Skeletal muscle cell (primary cell): ENCODE data around the gene NUDT3.
"Not testable (repeated sequence)": the region's sequence is repeated elsewhere in the genome, so short reads cannot be mapped to it uniquely, and the experiment has no call there.

Source experiments
- DNase-seq: peaks from one replicate; pipeline ENCODE4 v3.0.0-alpha.2; 2010; ENCODE audit warnings: low read depth
- H3K4me3 ChIP-seq: 2 replicates; pipeline ENCODE4 v1.5.1; 2011; ENCODE audit warnings: low read depth, mild to moderate bottlenecking, control low read depth, low read length, moderate library complexity

NUDT3 gene

DNA sequence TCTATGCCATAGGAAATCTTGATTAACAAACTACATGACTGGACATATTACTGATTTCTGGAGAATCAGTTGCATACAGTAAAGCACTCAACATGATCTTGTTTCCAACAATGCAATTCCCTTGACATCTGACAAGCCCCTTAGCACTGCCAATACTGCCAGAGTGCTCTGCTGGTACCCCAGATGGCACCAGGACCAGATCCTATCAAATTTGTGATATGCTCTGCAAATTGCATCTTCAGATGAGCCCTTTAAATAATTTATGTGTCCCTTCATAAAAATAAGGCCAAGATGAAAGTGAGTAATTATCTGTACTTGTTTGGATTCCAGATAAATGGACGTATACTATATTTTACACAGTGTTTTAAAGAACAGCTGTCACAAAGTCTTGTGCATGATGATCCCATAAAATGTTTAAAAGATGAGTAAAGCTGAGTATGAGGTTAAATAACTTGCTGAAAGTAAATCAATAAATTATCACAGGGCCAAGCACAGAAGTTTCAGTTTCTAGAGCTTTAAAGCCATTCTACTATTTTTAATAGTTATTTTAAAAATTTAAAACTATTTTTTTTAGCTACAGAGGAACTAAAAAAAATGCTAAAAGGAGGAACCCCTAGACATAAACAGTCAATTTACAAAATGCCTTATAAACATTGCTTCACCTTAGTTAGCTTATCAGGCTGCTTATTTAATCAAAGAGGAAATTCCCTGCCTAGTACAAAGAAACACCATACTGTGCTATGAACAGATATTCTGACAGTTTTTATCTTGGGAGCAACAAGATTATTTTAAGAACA, 42.1 kb downstream of the NUDT3 start:
- H3K4me3 ChIP-seq, result no peak overlapping the region
- DNase-seq, result no peak

DNA sequence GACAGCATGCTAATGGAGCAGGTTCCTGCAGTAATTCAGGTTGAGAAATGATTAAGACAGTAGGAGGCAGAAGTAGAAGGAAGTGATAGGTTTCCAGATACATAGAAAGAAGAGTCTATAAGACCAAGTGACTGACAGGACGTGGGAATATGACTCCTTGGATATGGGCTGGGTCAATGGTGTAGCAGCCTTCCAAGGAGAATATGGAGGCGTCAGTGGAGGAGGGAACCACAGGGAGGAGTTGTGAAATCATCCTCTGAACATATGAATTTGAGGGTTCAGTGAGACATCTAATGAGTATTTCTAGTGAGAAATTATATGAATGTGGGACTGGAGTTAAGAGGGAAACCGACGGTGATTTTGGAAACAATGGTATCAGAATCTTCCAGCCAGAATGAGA, 43.3 kb downstream of the NUDT3 start:
- no peak for DNase-seq
- no peak overlapping the region for H3K4me3 ChIP-seq

DNA sequence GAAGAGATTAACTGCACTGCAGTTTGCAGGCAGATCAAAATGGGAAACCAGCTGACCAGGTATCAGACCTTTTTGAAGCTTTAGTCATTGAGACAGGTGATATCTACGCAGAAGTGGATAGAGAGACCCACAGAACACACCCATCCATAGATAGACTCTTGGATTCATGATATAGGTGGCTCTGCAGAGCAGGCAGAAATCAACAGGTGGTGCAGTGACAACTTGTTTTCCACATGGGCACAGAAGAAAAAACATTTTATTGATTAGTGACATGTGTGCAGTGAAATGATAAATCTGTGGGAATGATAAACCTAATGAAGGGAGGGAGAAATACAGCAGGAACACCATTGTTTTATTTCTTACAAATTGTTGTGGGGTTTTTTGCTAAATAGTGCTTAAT, 45.2 kb downstream of the NUDT3 start:
- H3K4me3 ChIP-seq, result no peak overlapping the region
- no peak for DNase-seq

DNA sequence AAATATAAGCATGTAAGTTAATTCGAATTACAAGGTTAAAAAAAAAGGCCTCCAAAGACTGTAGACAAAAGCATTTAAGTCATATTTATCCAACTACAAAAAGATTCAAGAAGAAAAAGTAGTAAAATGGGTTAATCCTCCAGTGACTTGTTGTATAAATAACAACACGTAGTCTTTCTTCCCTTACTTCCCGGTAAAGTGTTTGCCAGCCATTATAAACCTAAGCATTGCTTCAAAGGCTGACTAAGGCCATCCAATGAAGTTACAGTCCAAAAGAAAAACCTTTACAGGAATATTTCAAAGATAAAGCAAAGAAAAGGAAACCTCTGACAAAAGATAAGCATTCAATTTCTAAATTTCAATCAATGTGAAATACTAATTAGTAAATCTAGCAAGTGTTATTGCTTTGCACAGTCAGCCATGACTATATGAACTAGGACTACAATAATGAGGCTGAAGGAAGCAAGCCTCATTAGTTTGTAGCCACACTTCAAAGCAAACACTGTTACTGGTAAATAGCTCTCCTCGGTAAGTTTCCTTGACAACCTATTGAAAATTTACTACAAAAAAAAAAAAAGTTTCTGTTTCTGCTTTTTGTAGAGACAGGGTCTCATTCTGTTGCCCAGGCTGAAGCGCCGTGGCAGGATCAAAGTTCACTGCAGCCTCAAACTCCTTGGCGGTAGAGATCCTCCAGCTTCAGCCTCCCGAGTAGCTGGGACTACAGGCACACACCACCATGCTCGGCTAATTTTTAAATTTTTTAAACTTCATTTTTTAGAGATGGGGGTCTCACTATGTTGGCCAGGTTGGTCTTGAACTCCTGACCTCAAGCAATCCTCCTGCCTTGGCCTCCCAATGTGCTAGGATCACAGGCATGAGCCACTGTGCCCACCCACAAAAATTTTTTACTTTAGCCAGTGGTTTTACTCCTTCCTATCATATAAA, 46.0 kb downstream of the NUDT3 start:
- DNase-seq, result no peak
- no peak overlapping the region for H3K4me3 ChIP-seq

DNA sequence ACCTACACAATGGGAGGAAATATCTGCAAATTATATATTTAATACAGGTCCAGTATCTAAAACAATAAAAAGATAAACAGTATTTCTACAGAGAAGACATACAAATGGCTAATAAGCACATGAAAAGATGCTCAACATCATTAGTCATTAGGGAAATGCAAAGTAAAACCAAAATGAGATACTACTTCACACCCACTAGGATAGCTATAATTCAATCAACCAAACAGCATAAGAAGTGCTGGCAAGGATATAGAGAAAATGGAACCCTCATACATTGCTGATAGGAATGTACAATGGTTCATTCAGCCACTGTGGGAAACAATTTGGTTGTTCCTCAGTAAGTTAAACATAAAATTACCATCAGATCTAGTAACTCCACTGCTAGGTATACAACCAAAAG, 48.7 kb downstream of the NUDT3 start:
- DNase-seq, result no peak
- H3K4me3 ChIP-seq, result no peak overlapping the region

DNA sequence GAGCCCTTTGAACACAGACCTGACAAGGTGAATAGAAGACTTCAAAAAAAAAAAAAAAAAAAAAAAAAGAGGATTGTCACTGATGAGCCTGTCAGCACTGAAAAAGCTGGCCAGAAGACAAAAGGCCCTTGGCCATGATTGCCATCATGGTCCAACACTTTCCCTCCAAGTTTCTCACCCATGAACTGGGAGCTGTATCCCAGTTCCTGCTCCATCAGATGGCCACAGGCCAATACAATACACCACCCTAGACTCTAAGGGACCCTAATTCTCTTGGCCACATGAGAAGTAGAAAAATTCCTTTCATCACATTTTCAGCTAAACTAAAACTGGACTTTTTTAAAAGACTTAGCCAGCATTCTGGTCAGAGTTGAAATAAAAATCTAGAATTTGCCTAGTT, 50.2 kb downstream of the NUDT3 start:
- DNase-seq, result no peak
- no peak overlapping the region for H3K4me3 ChIP-seq

DNA sequence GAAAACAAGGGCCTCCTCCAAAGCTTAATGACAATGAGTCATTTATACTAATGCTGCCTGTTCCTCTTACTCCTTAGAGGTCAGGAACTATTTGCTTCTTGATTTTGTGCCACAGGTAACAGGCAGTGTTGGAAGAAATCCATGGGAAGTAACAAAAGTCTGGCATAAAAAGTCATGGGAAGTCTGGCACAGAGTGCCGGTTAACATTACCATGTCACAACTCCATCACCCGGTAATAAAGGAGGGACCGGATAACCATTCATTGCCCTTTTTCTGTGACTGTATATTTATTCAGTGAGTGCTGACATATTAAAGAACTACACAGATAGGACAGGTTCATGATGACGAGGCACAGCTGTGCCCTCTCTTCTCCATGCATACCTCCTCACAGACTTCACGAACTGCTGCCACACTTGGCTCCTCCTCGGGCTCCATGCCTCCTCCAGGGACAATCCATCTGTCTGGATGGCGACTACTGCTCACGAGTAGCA, 50.9 kb downstream of the NUDT3 start:
- no peak for DNase-seq
- no peak overlapping the region for H3K4me3 ChIP-seq

DNA sequence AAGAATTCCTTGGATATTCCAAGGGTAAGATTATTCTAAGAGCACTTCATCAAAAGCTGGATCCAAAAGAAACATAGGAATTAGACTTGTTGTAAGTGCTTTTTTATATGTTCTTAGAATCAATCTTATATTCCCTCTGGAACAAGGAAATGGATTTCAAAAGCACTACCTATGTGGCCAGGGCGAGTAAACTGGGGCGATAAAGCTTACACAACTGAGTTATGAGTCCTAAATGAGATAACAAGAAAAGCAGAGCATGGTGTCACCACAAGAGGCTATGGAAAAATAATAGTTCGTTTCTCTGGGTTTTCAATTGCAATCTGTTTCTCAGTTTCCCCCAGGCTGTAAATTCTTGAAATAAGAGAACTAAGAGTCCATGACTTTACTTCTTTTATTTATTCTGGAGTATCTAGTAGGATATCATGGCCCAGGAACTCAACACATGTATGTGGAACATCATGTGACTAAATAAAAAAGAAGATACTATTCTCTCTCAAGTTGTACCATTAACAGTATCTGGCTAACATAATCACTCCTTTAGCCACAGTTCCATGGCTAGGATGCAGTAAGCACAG, 51.5 kb downstream of the NUDT3 start:
- DNase-seq, result no peak
- H3K4me3 ChIP-seq, result no peak overlapping the region

DNA sequence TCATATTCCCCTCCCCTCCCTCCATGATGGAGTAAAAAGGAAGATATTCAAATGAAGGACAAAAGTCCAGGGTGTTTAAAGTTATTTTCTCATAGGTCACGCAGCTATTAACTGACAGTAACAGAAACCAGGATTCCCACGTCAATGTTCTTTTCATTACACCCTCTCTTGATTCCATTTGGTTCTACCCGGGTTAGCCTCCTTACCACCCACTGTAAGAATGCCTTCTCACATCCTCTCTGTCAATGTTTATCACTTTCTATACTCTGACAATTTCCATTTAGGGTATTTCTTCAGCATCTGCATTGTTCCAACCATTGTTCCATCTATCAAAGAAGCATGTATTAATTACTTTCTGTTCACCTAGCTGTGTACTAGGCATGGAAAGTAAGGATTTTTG, 52.1 kb downstream of the NUDT3 start:
- no peak for DNase-seq
- no peak overlapping the region for H3K4me3 ChIP-seq

DNA sequence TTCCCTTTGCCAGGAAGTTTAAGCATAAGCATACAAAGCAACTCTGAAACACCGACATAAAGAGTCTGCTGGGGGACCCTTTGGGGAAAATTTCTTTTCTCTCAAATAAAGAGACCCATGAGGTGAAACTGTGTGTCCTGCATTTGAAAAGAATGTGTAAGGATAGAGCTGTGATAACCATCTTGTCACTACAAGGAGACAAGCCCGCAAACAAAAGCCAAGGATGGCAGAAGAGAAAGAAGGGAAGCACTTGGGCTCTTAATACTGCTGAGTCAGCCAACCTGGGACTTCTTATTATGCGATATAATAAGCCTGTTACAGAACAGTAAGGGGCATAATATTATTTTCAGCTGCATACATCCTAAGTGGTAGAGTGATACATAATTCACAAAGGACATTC, 52.5 kb downstream of the NUDT3 start:
- no peak overlapping the region for H3K4me3 ChIP-seq
- no peak for DNase-seq

DNA sequence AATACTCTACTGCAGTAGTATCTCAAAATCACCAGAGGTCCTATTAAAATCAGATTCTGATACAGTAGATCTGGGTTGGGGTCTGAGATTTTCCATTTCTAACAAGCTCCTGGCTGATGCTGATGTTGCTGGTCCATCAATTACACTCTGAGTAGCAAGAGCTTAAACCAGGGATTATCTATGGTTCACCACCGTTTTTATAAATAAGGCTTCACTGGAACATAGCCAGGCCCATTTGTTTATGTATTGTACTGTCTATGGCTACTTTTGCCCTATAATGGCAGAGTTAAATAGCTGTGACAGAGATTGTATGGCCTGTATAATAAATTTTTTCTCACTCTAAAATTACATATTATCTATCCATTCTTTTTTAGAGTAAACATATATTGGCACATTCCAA, 53.0 kb downstream of the NUDT3 start:
- DNase-seq, result no peak

DNA sequence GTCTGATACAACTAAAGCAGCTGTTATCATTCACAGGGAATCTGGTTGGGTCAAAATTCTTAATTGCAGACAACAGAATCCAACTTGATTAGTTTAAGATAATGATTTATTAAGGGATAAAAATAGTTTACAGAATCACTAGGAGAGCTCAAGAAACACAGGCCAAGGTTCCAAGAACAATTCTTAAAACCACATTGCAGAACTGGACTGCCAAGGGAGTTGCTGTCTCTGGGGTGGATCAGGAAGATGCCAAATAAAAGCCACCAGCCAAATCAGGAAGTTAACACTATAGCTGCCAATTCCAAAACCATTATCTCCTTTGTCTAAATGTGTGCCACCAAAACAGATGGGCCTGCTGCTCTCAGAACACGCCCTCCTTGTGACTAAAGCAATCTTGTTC, 53.7 kb downstream of the NUDT3 start:
- no peak for DNase-seq
- H3K4me3 ChIP-seq, result no peak overlapping the region

More for the DNA sequence above, 53.0 kb downstream of the NUDT3 start:
- no peak overlapping the region for H3K4me3 ChIP-seq

DNA sequence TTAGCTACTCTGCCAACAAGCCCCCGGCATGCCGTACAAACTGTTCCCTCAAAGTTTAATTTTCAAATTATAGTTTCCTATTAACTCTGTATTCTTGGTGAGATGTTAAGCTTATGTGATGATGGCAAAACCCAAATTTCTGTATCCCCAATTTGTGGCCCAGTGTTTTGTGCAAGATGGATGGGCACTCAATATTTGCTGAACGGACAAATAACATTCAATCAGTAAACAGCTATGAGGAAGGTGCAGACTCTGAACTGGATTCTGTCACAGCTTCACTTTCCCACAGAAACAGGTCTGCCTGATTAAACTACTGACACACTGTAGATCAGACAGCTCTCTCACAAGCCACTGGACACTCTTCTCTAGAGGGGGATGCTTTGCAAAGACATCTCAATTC, 54.1 kb downstream of the NUDT3 start:
- H3K4me3 ChIP-seq, result no peak overlapping the region
- no peak for DNase-seq

DNA sequence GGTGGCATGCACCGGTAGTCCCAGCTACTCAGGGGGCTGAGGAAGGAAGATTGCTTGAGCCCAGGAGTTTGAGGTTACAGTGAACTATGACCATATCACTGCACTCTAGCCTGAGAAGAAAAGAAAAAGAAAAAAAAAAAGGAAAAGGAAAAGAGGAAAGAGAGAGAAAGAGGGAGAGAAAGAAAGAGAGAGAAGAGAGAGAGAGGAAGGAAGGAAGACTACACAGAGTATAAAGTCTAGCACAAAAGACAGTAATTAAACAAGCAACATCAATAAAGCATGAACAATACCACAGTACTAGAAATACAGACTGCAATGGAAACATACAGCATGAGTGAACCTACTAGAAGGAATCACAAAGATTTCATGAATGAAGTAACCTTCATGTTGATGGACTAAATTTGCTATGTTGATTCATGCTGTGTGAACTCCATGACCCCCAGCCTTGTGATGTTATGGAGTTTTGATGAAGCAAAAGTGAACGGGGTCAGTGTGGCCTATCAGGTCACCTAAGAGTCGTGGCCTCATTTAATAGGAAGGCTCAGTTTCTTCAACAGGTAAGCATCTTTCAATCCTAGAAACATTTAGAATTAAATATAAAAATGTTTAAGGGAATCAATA, 57.6 kb downstream of the NUDT3 start:
- H3K4me3 ChIP-seq, result no peak overlapping the region

DNA sequence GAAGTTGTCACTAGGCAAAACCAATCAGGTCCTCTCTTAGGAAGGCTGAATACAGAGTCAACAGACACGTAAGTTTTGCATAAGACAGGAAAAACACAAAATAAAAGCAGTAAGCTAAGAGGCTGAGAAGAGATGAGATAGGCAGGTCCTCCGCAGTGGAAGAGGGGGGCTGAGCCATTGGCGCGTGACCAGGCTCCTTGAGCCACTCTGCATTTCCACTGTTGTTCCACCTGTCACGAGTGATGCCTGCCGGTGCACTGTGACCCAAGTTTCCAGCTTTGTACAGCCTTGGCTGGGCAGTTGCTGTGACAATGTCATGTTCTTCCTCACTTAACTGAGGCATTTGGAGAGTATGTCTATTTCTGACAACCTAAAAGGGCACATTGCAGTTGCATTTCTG, 58.6 kb downstream of the NUDT3 start:
- DNase-seq, result no peak

More for the DNA sequence above, 57.6 kb downstream of the NUDT3 start:
- no peak for DNase-seq

DNA sequence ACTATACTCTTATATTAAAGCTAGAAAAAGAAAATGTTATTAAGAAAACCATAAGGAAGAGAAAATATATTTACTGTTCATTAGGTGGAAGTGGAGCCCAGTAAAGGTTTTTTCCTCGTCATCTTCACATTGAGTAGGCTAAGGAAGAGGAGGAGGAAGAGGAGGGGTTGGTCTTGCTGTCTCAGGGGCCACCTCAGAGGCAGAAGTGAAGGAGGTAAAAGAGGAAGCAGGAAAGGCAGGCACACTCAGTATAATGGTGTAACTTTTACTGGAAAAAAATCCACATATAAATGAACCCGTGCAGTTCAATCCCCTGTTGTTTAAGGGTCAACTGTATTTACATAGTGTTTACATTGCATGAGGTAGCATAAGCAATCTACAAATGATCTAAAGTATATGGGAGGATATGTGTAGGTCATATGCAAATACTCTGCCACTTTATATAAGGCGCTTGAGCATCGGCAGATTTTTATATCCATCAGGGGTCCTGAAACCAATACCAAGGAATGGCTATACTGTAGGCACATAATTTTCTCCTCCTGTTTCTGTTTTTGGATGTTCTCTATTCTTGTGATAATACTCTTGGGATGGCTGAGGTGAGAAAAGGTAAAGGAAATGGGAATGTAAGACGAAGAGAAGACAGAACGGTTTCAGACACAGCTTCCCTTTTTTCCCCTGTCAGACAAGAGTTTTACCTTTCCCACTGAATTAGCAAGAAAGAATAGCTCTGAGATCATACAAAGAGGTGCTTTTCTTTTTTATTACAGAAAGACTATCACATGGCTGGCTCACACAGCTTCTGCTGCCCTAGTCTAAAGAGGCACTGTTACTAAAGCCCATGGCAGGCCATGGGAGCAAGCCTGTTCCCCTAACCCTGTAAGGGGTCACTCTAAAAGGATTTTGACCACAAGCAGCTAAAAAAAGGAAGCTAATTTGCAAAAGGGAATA, 59.9 kb downstream of the NUDT3 start:
- H3K4me3 ChIP-seq, result no peak overlapping the region
- no peak for DNase-seq

More for the DNA sequence above, 58.6 kb downstream of the NUDT3 start:
- no peak overlapping the region for H3K4me3 ChIP-seq

DNA sequence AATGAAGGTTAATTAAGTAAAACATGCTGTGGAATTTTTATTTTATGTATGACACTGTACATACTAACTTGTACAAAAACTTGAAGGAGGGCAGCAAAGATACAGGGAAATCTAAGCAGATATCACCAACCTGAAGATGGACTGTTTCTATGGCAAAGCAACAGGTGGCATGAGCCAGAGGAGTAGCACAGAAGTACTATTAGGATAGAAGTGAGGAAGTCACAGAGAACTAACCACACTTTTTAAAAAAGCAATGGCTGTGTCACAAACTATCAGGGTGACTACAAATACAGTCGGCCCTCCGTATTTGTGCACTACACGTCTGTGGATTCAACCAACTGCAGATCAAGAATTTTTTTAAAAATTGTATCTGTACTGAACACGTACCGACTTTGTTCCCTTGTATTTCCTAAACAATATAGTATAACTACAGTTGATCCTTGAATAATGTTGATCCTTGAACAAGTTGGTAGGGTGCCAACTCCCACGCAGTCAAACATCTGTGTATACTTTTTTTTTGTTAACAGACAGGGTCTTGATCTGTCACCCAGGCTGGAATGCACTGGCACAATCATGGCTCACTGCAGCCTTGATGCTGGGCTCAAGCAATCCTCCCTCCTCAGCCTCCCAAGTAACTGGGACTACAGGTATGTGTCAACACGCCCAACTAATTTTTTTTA, 61.0 kb downstream of the NUDT3 start:
- no peak overlapping the region for H3K4me3 ChIP-seq
- DNase-seq, result no peak

DNA sequence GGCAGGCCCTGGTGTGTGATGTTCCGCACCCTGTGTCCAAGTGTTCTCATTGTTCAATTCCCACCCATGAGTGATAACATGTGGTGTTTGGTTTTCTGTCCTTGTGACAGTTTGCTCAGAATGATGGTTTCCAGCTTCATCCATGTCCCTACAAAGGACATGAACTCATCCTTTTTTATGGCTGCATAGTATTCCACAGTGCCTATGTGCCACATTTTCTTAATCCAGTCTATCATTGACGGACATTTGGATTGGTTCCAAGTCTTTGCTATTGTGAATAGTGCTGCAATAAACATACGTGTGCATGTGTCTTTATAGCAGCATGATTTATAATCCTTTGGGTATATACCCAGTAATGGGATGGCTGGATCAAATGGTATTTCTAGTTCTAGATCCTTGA, 62.7 kb downstream of the NUDT3 start:
- DNase-seq, result not testable (repeated sequence)

More for the DNA sequence above, 62.7 kb downstream of the NUDT3 start:
- not testable (repeated sequence) for H3K4me3 ChIP-seq
